HUES64 (cell line): ENCODE results near the gene SMG7.

ENCODE experiments used
- H3K27ac ChIP-seq: 2 replicates; pipeline ENCODE4 v1.7.0; 2013; ENCODE audit warnings: low read depth, low read length, inconsistent platforms
- H3K27me3 ChIP-seq: 2 replicates; pipeline ENCODE4 v1.6.1; 2013; ENCODE audit warnings: mild to moderate bottlenecking, low read length; ENCODE audit not compliant: insufficient read depth
- H3K36me3 ChIP-seq: 2 replicates; pipeline ENCODE4 v1.6.1; 2013; ENCODE audit warnings: mild to moderate bottlenecking, low read length; ENCODE audit not compliant: insufficient read depth
- H3K4me1 ChIP-seq: 2 replicates; pipeline ENCODE4 v1.6.1; 2013; ENCODE audit warnings: mild to moderate bottlenecking, low read length, moderate library complexity; ENCODE audit not compliant: insufficient read depth
- H3K4me3 ChIP-seq: 2 replicates; pipeline ENCODE4 v1.5.1; 2013; ENCODE audit warnings: mild to moderate bottlenecking, low read length, moderate library complexity
- H3K9ac ChIP-seq: 2 replicates; pipeline ENCODE4 v1.6.1; 2013; ENCODE audit warnings: mild to moderate bottlenecking, low read depth, low read length
- H3K9me3 ChIP-seq: 2 replicates; pipeline ENCODE4 v1.6.1; 2013; ENCODE audit warnings: low read depth, low read length; ENCODE audit not compliant: insufficient read depth
- WGBS: fragments of 150-250, 120-280 bp; methylation state at CpG from one replicate; pipeline ENCODE4 v1.1.7; 2013; ENCODE audit warnings: missing lambda C conversion rate; 5-methylcytosine and 5-hydroxymethylcytosine counted together

The SMG7 gene

DNA sequence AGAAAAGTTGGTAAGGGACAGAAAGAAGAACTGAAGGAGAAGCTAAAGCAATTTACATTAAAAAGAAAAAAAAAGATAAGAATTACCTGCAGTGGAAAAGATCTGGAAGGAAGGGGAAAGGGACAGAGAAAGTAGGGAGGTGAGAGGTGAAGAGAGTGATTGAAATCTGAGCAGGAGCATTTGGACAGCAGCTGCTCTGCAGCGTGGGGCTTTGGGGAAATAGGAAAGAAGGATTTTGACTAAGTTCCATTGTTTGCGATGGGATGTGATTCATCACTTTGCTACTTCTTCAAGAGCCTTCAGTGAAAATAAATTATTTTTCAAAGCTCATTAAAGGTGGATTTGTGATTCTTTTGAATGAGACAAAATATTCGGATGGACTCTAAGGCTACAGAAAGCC is 28.1 kb upstream of the SMG7 start:
- Histone ChIP-seq H3K4me3 (no peak overlapping the region), H3K4me1 (peaks cover 12% of the 10 kb centered on the region; the same call in 1 of the 2 replicates), H3K36me3 (no peaks in the 10 kb centered on the region), H3K9me3 (no peaks in the 10 kb centered on the region), H3K9ac (no peak overlapping the region), H3K27me3 (no peaks in the 10 kb centered on the region), H3K27ac (no peak overlapping the region)
- WGBS, result 43% methylated on average over 2 of the region's 3 CpGs

- 91% methylated on average over 13 of the region's 13 CpGs for WGBS
- H3K4me1 ChIP-seq, result 0 out of 2 replicates have a peak, but pooled peaks cover 4% of the 10 kb centered on the region
- no peaks in the 10 kb centered on the region for H3K9me3 ChIP-seq
- H3K27ac ChIP-seq, result no peak overlapping the region
- no peak overlapping the region for H3K4me3 ChIP-seq
- no peaks in the 10 kb centered on the region for H3K36me3 ChIP-seq
- H3K27me3 ChIP-seq, result no peaks in the 10 kb centered on the region
- H3K9ac ChIP-seq, result no peak overlapping the region
These were observed 23.0 kb upstream of the SMG7 start for GRCh38 chr1:183449223-183449770.

DNA sequence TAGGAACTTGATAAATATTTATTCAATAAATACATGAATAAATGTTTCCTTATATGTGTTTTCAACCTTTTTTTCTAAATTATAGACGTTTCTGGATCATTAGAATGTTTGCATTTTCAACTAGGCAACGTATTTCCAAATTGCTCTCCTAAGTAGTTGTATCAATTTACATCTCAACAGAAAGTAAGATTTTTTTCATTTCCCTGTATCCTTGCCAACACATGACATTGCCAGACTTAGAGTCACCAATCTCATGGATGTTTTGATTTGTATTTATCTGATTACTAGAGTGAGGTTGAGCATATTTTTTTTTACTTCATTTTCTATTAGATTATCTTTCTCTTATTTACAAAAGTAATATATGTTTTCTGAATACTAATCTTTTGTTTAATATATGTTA is 22.2 kb upstream of the SMG7 start:
- no peaks in the 10 kb centered on the region for H3K9me3 ChIP-seq
- H3K27me3 ChIP-seq, result no peaks in the 10 kb centered on the region
- H3K4me1 ChIP-seq, result no peaks in the 10 kb centered on the region
- 76% methylated on average over 2 of the region's 2 CpGs for WGBS
- no peak overlapping the region for H3K4me3 ChIP-seq
- H3K36me3 ChIP-seq, result no peaks in the 10 kb centered on the region
- no peak overlapping the region for H3K9ac ChIP-seq
- no peak overlapping the region for H3K27ac ChIP-seq

GRCh38 chr1:183454377-183454776 is 17.9 kb upstream of the SMG7 start:
- Histone ChIP-seq H3K9me3 (no peaks in the 10 kb centered on the region), H3K4me1 (no peaks in the 10 kb centered on the region), H3K4me3 (no peak overlapping the region), H3K27ac (no peak overlapping the region), H3K9ac (no peak overlapping the region), H3K27me3 (no peaks in the 10 kb centered on the region), H3K36me3 (no peaks in the 10 kb centered on the region)
- 88% methylated on average over 1 of the region's 2 CpGs for WGBS

- Histone ChIP-seq H3K9me3 (no peaks in the 10 kb centered on the region), H3K9ac (no peak overlapping the region), H3K4me1 (peaks cover 9% of the 10 kb centered on the region), H3K27ac (no peak overlapping the region), H3K27me3 (no peaks in the 10 kb centered on the region), H3K4me3 (no peak overlapping the region), H3K36me3 (no peaks in the 10 kb centered on the region)
- WGBS, result no CpG with 5 or more reads among the region's 1 CpG
These were observed 15.5 kb upstream of the SMG7 start for GRCh38 chr1:183456826-183457225.

GRCh38 chr1:183457449-183457848 is 14.8 kb upstream of the SMG7 start:
- Histone ChIP-seq H3K27ac (no peak overlapping the region), H3K27me3 (no peaks in the 10 kb centered on the region), H3K36me3 (no peaks in the 10 kb centered on the region), H3K4me3 (no peak overlapping the region), H3K4me1 (peaks cover 14% of the 10 kb centered on the region), H3K9me3 (no peaks in the 10 kb centered on the region), H3K9ac (no peak overlapping the region)
- 90% methylated on average over 3 of the region's 3 CpGs for WGBS

DNA sequence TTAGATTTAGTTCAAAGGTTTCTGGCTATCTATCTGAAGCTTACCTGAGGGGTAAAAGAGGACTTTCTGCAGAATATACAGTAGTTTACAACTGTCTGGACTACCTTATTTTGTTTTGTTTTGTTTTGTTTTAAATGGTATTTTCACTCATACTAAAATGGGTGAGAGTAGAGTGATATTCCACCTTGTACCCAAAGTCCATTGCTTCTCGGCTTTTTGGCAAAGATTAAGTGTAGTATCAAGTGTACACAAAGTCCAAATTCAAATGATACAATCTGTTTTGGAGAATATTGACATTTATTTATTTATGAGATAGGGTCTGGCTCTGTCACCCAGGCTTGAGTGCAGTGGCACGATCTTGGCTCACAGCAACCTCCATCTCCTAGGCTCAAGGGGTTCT is 11.7 kb upstream of the SMG7 start:
- H3K4me3 ChIP-seq, result no peak overlapping the region
- peaks cover 14% of the 10 kb centered on the region for H3K4me1 ChIP-seq
- H3K9me3 ChIP-seq, result no peaks in the 10 kb centered on the region
- WGBS, result 94% methylated on average over 1 of the region's 2 CpGs
- no peak overlapping the region for H3K9ac ChIP-seq
- H3K27ac ChIP-seq, result no peak overlapping the region
- no peaks in the 10 kb centered on the region for H3K27me3 ChIP-seq
- no peaks in the 10 kb centered on the region for H3K36me3 ChIP-seq

DNA sequence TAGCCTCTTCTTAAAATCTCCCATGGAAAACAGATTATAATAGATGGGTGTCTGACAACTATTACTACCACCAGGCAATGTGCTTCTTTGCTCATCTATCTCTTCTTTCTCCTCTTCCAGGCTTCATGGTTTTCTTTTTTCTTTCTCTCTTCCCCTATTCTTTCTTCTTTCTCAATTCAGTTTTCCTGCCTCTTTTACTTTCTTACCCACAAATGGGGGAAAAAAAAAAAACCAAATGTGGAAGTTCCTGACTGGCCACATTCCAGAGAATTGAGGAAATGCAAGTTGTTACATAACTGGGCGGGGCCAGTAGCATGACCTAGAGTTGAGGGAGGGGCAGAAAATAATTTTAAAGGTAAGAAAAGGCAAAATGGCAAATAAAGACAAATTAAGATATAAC is 10.9 kb upstream of the SMG7 start:
- H3K36me3 ChIP-seq, result no peaks in the 10 kb centered on the region
- no peaks in the 10 kb centered on the region for H3K9me3 ChIP-seq
- H3K4me3 ChIP-seq, result no peak overlapping the region
- H3K4me1 ChIP-seq, result peaks cover 14% of the 10 kb centered on the region
- 0 out of 2 replicates have a peak overlapping the region, but pooled peaks have one; percentile 17 for H3K9ac ChIP-seq
- 95% methylated on average over 1 of the region's 1 CpG for WGBS
- peak overlapping the region; percentile 9; the same call in 1 of the 2 replicates for H3K27ac ChIP-seq
- H3K27me3 ChIP-seq, result no peaks in the 10 kb centered on the region

GRCh38 chr1:183463566-183463965 is 8.7 kb upstream of the SMG7 start:
- no peaks in the 10 kb centered on the region for H3K27me3 ChIP-seq
- 80% methylated on average over 2 of the region's 2 CpGs for WGBS
- H3K4me3 ChIP-seq, result no peak overlapping the region
- H3K36me3 ChIP-seq, result no peaks in the 10 kb centered on the region
- H3K9me3 ChIP-seq, result no peaks in the 10 kb centered on the region
- peaks cover 20% of the 10 kb centered on the region for H3K4me1 ChIP-seq
- no peak overlapping the region for H3K9ac ChIP-seq
- no peak overlapping the region for H3K27ac ChIP-seq

- no peaks in the 10 kb centered on the region for H3K36me3 ChIP-seq
- H3K4me1 ChIP-seq, result peaks cover 24% of the 10 kb centered on the region
- WGBS, result 63% methylated on average over 2 of the region's 2 CpGs
- no peak overlapping the region for H3K9ac ChIP-seq
- H3K27me3 ChIP-seq, result no peaks in the 10 kb centered on the region
- H3K27ac ChIP-seq, result no peak overlapping the region
- no peak overlapping the region for H3K4me3 ChIP-seq
- no peaks in the 10 kb centered on the region for H3K9me3 ChIP-seq
These were observed 5.5 kb upstream of the SMG7 start for GRCh38 chr1:183466781-183467180.

- Histone ChIP-seq H3K27me3 (no peaks in the 10 kb centered on the region), H3K9me3 (no peaks in the 10 kb centered on the region), H3K4me3 (no peak overlapping the region), H3K27ac (no peak overlapping the region), H3K4me1 (peaks cover 18% of the 10 kb centered on the region; the same call in 1 of the 2 replicates), H3K36me3 (no peaks in the 10 kb centered on the region), H3K9ac (no peak overlapping the region)
- WGBS, result 60% methylated on average over 1 of the region's 1 CpG
These were observed 4.6 kb upstream of the SMG7 start for GRCh38 chr1:183467687-183468086.
